Measurements from ENCODE around the gene SYPL1.

Gene SYPL1

GRCh38 chr7:106151459-106152312 is 39.6 kb upstream of the SYPL1 start:
- no peak for TF ChIP-seq YY1 (IDR thresholded peaks at IDR 0.05; ENCODE audit: low read depth)
- no peak for TF ChIP-seq CREB1 (IDR thresholded peaks at IDR 0.05; ENCODE audit: low read depth)
- no peak for TF ChIP-seq TCF12 (IDR thresholded peaks at IDR 0.05; ENCODE audit: low read depth)
- no peak for TF ChIP-seq EP300 (IDR thresholded peaks at IDR 0.05; ENCODE audit: borderline replicate concordance)
- TF ChIP-seq RAD21 (IDR thresholded peaks at IDR 0.05; ENCODE audit: low read depth) = no peak
- TF ChIP-seq, protein P1, sequence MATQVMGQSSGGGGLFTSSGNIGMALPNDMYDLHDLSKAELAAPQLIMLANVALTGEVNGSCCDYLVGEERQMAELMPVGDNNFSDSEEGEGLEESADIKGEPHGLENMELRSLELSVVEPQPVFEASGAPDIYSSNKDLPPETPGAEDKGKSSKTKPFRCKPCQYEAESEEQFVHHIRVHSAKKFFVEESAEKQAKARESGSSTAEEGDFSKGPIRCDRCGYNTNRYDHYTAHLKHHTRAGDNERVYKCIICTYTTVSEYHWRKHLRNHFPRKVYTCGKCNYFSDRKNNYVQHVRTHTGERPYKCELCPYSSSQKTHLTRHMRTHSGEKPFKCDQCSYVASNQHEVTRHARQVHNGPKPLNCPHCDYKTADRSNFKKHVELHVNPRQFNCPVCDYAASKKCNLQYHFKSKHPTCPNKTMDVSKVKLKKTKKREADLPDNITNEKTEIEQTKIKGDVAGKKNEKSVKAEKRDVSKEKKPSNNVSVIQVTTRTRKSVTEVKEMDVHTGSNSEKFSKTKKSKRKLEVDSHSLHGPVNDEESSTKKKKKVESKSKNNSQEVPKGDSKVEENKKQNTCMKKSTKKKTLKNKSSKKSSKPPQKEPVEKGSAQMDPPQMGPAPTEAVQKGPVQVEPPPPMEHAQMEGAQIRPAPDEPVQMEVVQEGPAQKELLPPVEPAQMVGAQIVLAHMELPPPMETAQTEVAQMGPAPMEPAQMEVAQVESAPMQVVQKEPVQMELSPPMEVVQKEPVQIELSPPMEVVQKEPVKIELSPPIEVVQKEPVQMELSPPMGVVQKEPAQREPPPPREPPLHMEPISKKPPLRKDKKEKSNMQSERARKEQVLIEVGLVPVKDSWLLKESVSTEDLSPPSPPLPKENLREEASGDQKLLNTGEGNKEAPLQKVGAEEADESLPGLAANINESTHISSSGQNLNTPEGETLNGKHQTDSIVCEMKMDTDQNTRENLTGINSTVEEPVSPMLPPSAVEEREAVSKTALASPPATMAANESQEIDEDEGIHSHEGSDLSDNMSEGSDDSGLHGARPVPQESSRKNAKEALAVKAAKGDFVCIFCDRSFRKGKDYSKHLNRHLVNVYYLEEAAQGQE (IDR thresholded peaks at IDR 0.05; ENCODE audit: low read depth) = no peak
- TF ChIP-seq TEAD4 (IDR thresholded peaks at IDR 0.05) = no peak
- TF ChIP-seq CEBPB (IDR thresholded peaks at IDR 0.05) = no peak
- no peak for TF ChIP-seq FOXM1 (IDR thresholded peaks at IDR 0.05; ENCODE audit: borderline replicate concordance, low read depth)
- TF ChIP-seq NFIC (IDR thresholded peaks at IDR 0.05) = no peak
- no peak for TF ChIP-seq TAF1 (IDR thresholded peaks at IDR 0.05; ENCODE audit: low read depth)
- TF ChIP-seq EGR1 (IDR thresholded peaks at IDR 0.05) = no peak

DNA sequence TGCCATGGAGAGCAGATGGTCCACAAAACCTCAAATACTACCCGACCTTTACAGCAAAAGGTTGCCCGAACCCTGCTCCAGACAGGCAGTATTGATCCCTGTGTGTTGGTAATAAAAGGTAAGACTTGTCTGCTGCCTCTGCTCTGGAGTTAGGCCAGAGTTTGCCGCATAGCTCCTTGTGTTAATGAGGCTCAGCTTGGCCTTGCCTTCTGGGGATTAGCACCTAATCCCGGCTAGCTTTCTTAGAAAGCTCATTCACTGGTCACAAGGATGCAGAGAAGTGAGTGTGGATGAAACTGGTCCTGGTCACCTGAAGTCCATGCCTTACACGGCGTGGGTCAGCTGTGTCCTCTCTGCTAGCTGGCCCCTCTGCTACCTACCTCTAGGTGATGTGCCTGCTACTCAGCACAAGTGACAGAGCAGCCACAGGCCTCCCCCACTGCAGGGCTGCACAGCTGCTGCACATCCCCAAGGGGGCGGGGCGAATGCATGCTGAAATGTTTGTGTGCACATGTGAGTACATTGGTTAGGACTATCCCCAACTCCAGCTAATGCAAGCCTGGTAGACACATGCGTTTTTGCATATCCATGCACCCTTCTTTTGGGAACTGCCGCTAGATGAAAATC is 31.7 kb upstream of the SYPL1 start:
- TF ChIP-seq ZBTB7A (IDR thresholded peaks at IDR 0.05; ENCODE audit: low read depth) (no peak), TCF12 (IDR thresholded peaks at IDR 0.05; ENCODE audit: low read depth) (no peak), TAF1 (IDR thresholded peaks at IDR 0.05; ENCODE audit: low read depth) (no peak), FOXM1 (IDR thresholded peaks at IDR 0.05; ENCODE audit: borderline replicate concordance, low read depth) (no peak), TEAD4 (IDR thresholded peaks at IDR 0.05) (no peak), NFIC (IDR thresholded peaks at IDR 0.05) (no peak), CEBPB (IDR thresholded peaks at IDR 0.05) (no peak), CREB1 (IDR thresholded peaks at IDR 0.05; ENCODE audit: low read depth) (no peak), RAD21 (IDR thresholded peaks at IDR 0.05; ENCODE audit: low read depth) (no peak), EP300 (IDR thresholded peaks at IDR 0.05; ENCODE audit: borderline replicate concordance) (no peak), EGR1 (IDR thresholded peaks at IDR 0.05) (no peak), YY1 (IDR thresholded peaks at IDR 0.05; ENCODE audit: low read depth) (no peak), MAX (IDR thresholded peaks at IDR 0.05) (no peak)
- TF ChIP-seq, protein P1 (IDR thresholded peaks at IDR 0.05; ENCODE audit: low read depth) = no peak
- TF ChIP-seq, protein P2, sequence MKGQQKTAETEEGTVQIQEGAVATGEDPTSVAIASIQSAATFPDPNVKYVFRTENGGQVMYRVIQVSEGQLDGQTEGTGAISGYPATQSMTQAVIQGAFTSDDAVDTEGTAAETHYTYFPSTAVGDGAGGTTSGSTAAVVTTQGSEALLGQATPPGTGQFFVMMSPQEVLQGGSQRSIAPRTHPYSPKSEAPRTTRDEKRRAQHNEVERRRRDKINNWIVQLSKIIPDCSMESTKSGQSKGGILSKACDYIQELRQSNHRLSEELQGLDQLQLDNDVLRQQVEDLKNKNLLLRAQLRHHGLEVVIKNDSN (IDR thresholded peaks at IDR 0.05) = no peak

GRCh38 chr7:106142136-106142535 is 30.0 kb upstream of the SYPL1 start:
- TF ChIP-seq TAF1 (IDR thresholded peaks at IDR 0.05; ENCODE audit: low read depth) (no peak), TCF12 (IDR thresholded peaks at IDR 0.05; ENCODE audit: low read depth) (no peak), NFIC (IDR thresholded peaks at IDR 0.05) (no peak), TEAD4 (IDR thresholded peaks at IDR 0.05) (no peak), ZBTB7A (IDR thresholded peaks at IDR 0.05; ENCODE audit: low read depth) (no peak), CEBPB (IDR thresholded peaks at IDR 0.05) (no peak), FOXM1 (IDR thresholded peaks at IDR 0.05; ENCODE audit: borderline replicate concordance, low read depth) (no peak), CREB1 (IDR thresholded peaks at IDR 0.05; ENCODE audit: low read depth) (no peak), YY1 (IDR thresholded peaks at IDR 0.05; ENCODE audit: low read depth) (no peak), EP300 (IDR thresholded peaks at IDR 0.05; ENCODE audit: borderline replicate concordance) (no peak), MAX (IDR thresholded peaks at IDR 0.05) (no peak), RAD21 (IDR thresholded peaks at IDR 0.05; ENCODE audit: low read depth) (no peak), EGR1 (IDR thresholded peaks at IDR 0.05) (no peak)
- TF ChIP-seq, protein P1 (IDR thresholded peaks at IDR 0.05; ENCODE audit: low read depth) = no peak
- TF ChIP-seq, protein P2 (IDR thresholded peaks at IDR 0.05) = no peak

All from Ishikawa (cell line).